GM21717 (cell line): ENCODE measurements around the gene AP2S1.
A peak's percentile ranks its signal among the peaks of the same experiment; 100 is the strongest.
"Not testable (repeated sequence)": the region's sequence is repeated elsewhere in the genome, so short reads cannot be mapped to it uniquely, and the experiment has no call there.

Experiments
- ATAC-seq: cut with Tn5 transposase; IDR thresholded peaks from one replicate; pipeline ENCODE4 v1.9.1; 2021; ENCODE audit warnings: mild to moderate bottlenecking, moderate library complexity; ENCODE audit not compliant: unreplicated experiment

The AP2S1 gene

GRCh38 chr19:46809534-46810272 is 40.9 kb downstream of the AP2S1 start:
- ATAC-seq = no peak

- no peak for ATAC-seq
Observed at GRCh38 chr19:46806656-46807055, 44.0 kb downstream of the AP2S1 start.

- not testable (repeated sequence) for ATAC-seq
Observed at GRCh38 chr19:46804432-46804831, 46.2 kb downstream of the AP2S1 start.

- no peak for ATAC-seq
Observed at GRCh38 chr19:46803555-46803954, 47.1 kb downstream of the AP2S1 start.

- no peak for ATAC-seq
Observed at GRCh38 chr19:46802152-46802551, 48.5 kb downstream of the AP2S1 start.

GRCh38 chr19:46798713-46799112 is 51.9 kb downstream of the AP2S1 start:
- no peak for ATAC-seq

- no peak for ATAC-seq
Observed at GRCh38 chr19:46797881-46798280, 52.8 kb downstream of the AP2S1 start.

GRCh38 chr19:46791944-46792343 is 58.7 kb downstream of the AP2S1 start:
- ATAC-seq = no peak

- no peak for ATAC-seq
Observed at GRCh38 chr19:46789371-46789770, 61.3 kb downstream of the AP2S1 start.

- no peak for ATAC-seq
Observed at GRCh38 chr19:46788968-46789338, 61.7 kb downstream of the AP2S1 start.

- ATAC-seq = peak; percentile 49
Observed at GRCh38 chr19:46788262-46788967, 62.2 kb downstream of the AP2S1 start, which contains the start of gene SLC1A5. SLC1A5 (minus strand) TSS chr19:46788594; CDS start chr19:46787965, 629 bp downstream.
